Esophagus muscularis mucosa (tissue), 3 donors: ENCODE measurements around the gene SMPDL3B.

Experiments used
- POLR2A ChIP-seq: fragments of 450-650 bp; IDR thresholded peaks from one replicate; pipeline ENCODE4 v1.6.1; 2017; ENCODE audit warnings: antibody characterized with exemption, moderate library complexity, mild to moderate bottlenecking, low read depth
- TF ChIP-seq, protein P1 (sequence below), 3 experiments: fragments of 200-600 bp in 2 of 3; fragments of 450-650 bp in 1 of 3; sonication (generic) in 2 of 3; IDR thresholded peaks; one replicate each; pipeline ENCODE4 v1.5.1; 2017 to 2019; ENCODE audit warnings: antibody characterized with exemption in 3 of 3, mild to moderate bottlenecking in 2 of 3, moderate library complexity in 1 of 3

DNA sequence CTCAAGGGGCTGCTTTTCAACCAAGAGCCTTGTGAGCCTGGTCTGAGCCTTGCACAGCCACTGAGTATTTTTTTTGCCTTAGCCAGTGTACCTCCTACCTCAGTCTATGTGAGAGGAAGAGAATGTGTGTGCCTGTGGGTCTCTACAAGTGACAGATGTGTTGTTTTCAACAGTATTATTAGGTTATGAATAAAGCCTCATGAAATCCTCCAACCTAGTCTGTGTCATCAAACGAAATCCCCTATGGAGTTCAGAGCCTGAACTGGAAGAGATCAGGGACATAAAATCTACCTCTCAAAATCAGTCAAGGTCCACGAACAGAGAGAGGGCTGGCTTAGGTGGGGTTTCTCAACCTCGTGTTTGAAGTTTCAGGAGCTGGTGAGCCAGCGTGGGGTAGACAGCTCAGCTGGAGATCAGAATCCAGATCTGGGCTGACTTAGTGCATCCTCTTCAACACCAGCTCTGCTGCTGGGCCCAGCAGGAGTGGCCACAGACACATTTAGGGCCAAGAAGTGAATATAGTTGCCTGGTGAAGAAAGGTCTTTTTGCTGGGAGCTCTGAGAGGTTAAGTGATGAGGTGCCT is 33.2 kb downstream of the SMPDL3B start:
- TF ChIP-seq POLR2A = no peak
- TF ChIP-seq, protein P1, sequence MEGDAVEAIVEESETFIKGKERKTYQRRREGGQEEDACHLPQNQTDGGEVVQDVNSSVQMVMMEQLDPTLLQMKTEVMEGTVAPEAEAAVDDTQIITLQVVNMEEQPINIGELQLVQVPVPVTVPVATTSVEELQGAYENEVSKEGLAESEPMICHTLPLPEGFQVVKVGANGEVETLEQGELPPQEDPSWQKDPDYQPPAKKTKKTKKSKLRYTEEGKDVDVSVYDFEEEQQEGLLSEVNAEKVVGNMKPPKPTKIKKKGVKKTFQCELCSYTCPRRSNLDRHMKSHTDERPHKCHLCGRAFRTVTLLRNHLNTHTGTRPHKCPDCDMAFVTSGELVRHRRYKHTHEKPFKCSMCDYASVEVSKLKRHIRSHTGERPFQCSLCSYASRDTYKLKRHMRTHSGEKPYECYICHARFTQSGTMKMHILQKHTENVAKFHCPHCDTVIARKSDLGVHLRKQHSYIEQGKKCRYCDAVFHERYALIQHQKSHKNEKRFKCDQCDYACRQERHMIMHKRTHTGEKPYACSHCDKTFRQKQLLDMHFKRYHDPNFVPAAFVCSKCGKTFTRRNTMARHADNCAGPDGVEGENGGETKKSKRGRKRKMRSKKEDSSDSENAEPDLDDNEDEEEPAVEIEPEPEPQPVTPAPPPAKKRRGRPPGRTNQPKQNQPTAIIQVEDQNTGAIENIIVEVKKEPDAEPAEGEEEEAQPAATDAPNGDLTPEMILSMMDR (IDR thresholded peaks at IDR 0.05) = no peak
